Sigmoid colon (tissue), 4 donors: ENCODE results near the gene ELFN2.

Source experiments
- EP300 ChIP-seq, 4 donors: sonication (generic); formaldehyde crosslinking; IDR thresholded peaks; one replicate each; pipeline ENCODE4 v1.6.1; 2017; ENCODE audit warnings: antibody characterized with exemption in 4 of 4
- POLR2A ChIP-seq, 2 donors: fragments of 450-650 bp; IDR thresholded peaks; one replicate each; pipeline ENCODE4 v1.6.1; 2016; ENCODE audit warnings: antibody characterized with exemption in 2 of 2, mild to moderate bottlenecking in 2 of 2, moderate library complexity in 2 of 2
- POLR2AphosphoS5 ChIP-seq, 4 donors: sonication (generic); formaldehyde crosslinking; IDR thresholded peaks; one replicate each; pipeline ENCODE4 v1.6.1; 2017; ENCODE audit warnings: antibody characterized with exemption in 4 of 4
- TF ChIP-seq, protein P1 (sequence below), 4 experiments: fragments of 450-650 bp in 3 of 4; fragments of 200-600 bp in 1 of 4; IDR thresholded peaks; one replicate each; pipeline ENCODE4 v1.5.1; 2016 to 2019; ENCODE audit warnings: antibody characterized with exemption in 4 of 4, mild to moderate bottlenecking in 3 of 4, moderate library complexity in 2 of 4

DNA sequence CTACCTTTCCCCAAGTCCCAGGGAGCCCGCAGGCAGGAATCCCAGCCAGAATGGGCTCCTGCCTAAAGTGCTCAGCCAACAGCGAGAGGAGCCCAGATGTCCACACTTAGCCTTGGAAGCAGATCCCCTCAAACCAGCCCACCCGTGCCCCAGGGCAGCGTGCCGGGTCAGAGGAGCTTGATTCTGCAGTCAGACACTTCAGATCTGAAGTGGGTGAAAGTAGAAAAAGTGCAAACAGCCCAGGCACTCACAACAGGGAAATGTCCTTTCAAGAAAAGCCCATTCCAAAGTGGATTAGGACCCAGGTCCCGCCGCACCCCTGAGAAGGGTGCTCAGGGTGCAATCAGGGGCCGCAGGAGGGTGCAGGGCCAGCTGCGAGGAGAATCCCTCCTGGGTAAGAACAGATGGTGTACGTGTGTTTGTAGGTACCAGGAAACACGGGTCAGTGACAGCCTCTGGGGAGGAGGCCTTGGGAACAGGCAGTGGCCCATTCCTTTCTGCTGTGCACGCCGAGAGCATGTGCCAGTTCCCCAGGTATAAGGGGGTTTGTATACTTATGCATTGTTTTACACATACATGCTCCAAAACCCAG, 17.7 kb downstream of the ELFN2 start:
- TF ChIP-seq POLR2AphosphoS5 (IDR thresholded peaks at IDR 0.05) (no peak), EP300 (IDR thresholded peaks at IDR 0.05) (no peak), POLR2A (IDR thresholded peaks at IDR 0.05) (no peak)
- TF ChIP-seq, protein P1, sequence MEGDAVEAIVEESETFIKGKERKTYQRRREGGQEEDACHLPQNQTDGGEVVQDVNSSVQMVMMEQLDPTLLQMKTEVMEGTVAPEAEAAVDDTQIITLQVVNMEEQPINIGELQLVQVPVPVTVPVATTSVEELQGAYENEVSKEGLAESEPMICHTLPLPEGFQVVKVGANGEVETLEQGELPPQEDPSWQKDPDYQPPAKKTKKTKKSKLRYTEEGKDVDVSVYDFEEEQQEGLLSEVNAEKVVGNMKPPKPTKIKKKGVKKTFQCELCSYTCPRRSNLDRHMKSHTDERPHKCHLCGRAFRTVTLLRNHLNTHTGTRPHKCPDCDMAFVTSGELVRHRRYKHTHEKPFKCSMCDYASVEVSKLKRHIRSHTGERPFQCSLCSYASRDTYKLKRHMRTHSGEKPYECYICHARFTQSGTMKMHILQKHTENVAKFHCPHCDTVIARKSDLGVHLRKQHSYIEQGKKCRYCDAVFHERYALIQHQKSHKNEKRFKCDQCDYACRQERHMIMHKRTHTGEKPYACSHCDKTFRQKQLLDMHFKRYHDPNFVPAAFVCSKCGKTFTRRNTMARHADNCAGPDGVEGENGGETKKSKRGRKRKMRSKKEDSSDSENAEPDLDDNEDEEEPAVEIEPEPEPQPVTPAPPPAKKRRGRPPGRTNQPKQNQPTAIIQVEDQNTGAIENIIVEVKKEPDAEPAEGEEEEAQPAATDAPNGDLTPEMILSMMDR (IDR thresholded peaks at IDR 0.05): no peak
